DND-41 (cell line): ENCODE measurements around the gene PRICKLE3.

ENCODE experiments used
- ATAC-seq: fragments of 200-7000 bp; cut with Tn5 transposase; 3 replicates; pipeline ENCODE4 v1.9.1; 2021; ENCODE audit warnings: low read depth; ENCODE audit not compliant: insufficient read depth
- DNase-seq: peaks from one replicate; pipeline ENCODE4 v3.0.0-alpha.2; 2020
- H2AFZ ChIP-seq: 2 replicates; pipeline ENCODE4 v1.6.0; 2012; ENCODE audit warnings: low read depth, low read length
- H3K27ac ChIP-seq: 2 replicates; pipeline ENCODE4 v1.5.1; 2012; ENCODE audit warnings: low read length, inconsistent platforms
- H3K27me3 ChIP-seq: fragments of 200-600 bp; sonication (generic); 2 replicates; pipeline ENCODE4 v1.6.0; 2012; ENCODE audit warnings: low read length, mild to moderate bottlenecking, inconsistent platforms; ENCODE audit not compliant: insufficient read depth, poor library complexity
- H3K36me3 ChIP-seq: 2 replicates; pipeline ENCODE4 v1.5.1; 2012; ENCODE audit warnings: low read length, inconsistent platforms; ENCODE audit not compliant: insufficient read depth
- H3K4me1 ChIP-seq: 2 replicates; pipeline ENCODE4 v1.5.1; 2012; ENCODE audit warnings: mild to moderate bottlenecking, low read length; ENCODE audit not compliant: insufficient read depth
- H3K4me2 ChIP-seq: 2 replicates; pipeline ENCODE4 v1.6.0; 2012; ENCODE audit warnings: mild to moderate bottlenecking, moderate library complexity, low read length, inconsistent platforms; ENCODE audit not compliant: insufficient read depth
- H3K4me3 ChIP-seq, 2 experiments: fragments of 200-600 bp in 1 of 2; shearing (Covaris generic) in 1 of 2; 2 replicates each; pipeline ENCODE4 v1.5.1; 2012 to 2016; ENCODE audit warnings: inconsistent platforms in 2 of 2, low read length in 2 of 2, mild to moderate bottlenecking in 2 of 2, low read depth in 1 of 2, moderate library complexity in 1 of 2
- H3K79me2 ChIP-seq: 2 replicates; pipeline ENCODE4 v1.6.0; 2012; ENCODE audit warnings: low read length, inconsistent platforms; ENCODE audit not compliant: insufficient read depth
- H3K9ac ChIP-seq: 2 replicates; pipeline ENCODE4 v1.6.0; 2012; ENCODE audit warnings: low read depth, mild to moderate bottlenecking, inconsistent platforms, low read length, moderate library complexity
- H3K9me3 ChIP-seq: 2 replicates; pipeline ENCODE4 v1.5.1; 2012; ENCODE audit warnings: low read length, moderate library complexity, mild to moderate bottlenecking, inconsistent platforms; ENCODE audit not compliant: insufficient read depth, severe bottlenecking
- H4K20me1 ChIP-seq: 2 replicates; pipeline ENCODE4 v1.6.0; 2012; ENCODE audit warnings: low read length; ENCODE audit not compliant: insufficient read depth
- CTCF ChIP-seq: IDR thresholded peaks from 2 replicates; pipeline ENCODE4 v1.5.1; 2012; ENCODE audit warnings: borderline replicate concordance, low read length, moderate library complexity, mild to moderate bottlenecking; ENCODE audit not compliant: poor library complexity, severe bottlenecking; ENCODE audit errors: extremely low read depth
- EZH2 ChIP-seq: IDR thresholded peaks from 3 replicates; pipeline ENCODE4 v1.6.1; 2012; ENCODE audit warnings: borderline replicate concordance, low read depth, mild to moderate bottlenecking, moderate library complexity, low read length, inconsistent platforms; ENCODE audit not compliant: severe bottlenecking

PRICKLE3 gene

GRCh38 chrX:49199906-49200771 lies 14.0 kb upstream of the PRICKLE3 start, which contains the start of gene SYP:
TSS of gene SYP (minus strand) at chrX:49200193. CDS start at chrX:49200186, 7 bp downstream.
- H3K9ac ChIP-seq, result peak within 1 kb of the TSS; percentile 67
- peak; percentile 96 for ATAC-seq
- H3K27me3 ChIP-seq, result no peaks in the 10 kb centered on the region
- H4K20me1 ChIP-seq, result no peaks in the 10 kb centered on the region
- H2AFZ ChIP-seq, result peak within 1 kb of the TSS; percentile 89
- no peaks in the 10 kb centered on the region for H3K9me3 ChIP-seq
- no peak for TF ChIP-seq CTCF
- TF ChIP-seq EZH2, result no peak
- H3K79me2 ChIP-seq, result no peaks in the 10 kb centered on the region
- H3K4me3 ChIP-seq, result peak within 1 kb of the TSS; percentile 16 to 61; a peak in 3 of 4 replicates
- peak within 1 kb of the TSS; percentile 75 for H3K4me2 ChIP-seq
- peak; percentile 89 for DNase-seq
- H3K4me1 ChIP-seq, result peaks cover 19% of the 10 kb centered on the region
- peak within 1 kb of the TSS; percentile 87 for H3K27ac ChIP-seq
- no peaks in the 10 kb centered on the region for H3K36me3 ChIP-seq

GRCh38 chrX:49199315-49199595 lies 13.1 kb upstream of the PRICKLE3 start:
- no peak overlapping the region; the same call in 1 of the 2 replicates for H3K9ac ChIP-seq
- H3K9me3 ChIP-seq, result no peaks in the 10 kb centered on the region
- ATAC-seq, result no peak
- H3K27me3 ChIP-seq, result no peaks in the 10 kb centered on the region
- no peaks in the 10 kb centered on the region for H4K20me1 ChIP-seq
- peak overlapping the region; percentile 75 for H3K4me2 ChIP-seq
- peak overlapping the region in 1 of 2 experiments; percentile 58; a peak in 2 of 4 replicates for H3K4me3 ChIP-seq
- no peaks in the 10 kb centered on the region for H3K79me2 ChIP-seq
- no peak overlapping the region for H2AFZ ChIP-seq
- peaks cover 19% of the 10 kb centered on the region for H3K4me1 ChIP-seq
- H3K36me3 ChIP-seq, result no peaks in the 10 kb centered on the region
- TF ChIP-seq CTCF (no peak), EZH2 (no peak)
- H3K27ac ChIP-seq, result no peak overlapping the region
- DNase-seq, result no peak

- Histone ChIP-seq H3K79me2 (no peaks in the 10 kb centered on the region), H3K36me3 (no peaks in the 10 kb centered on the region), H3K27me3 (no peaks in the 10 kb centered on the region), H3K4me3 (no peak overlapping the region), H3K9ac (no peak overlapping the region), H3K4me1 (peaks cover 19% of the 10 kb centered on the region), H2AFZ (no peak overlapping the region), H3K27ac (no peak overlapping the region), H3K4me2 (peak overlapping the region; percentile 75; the same call in 1 of the 2 replicates), H4K20me1 (no peaks in the 10 kb centered on the region), H3K9me3 (no peaks in the 10 kb centered on the region)
- no peak for DNase-seq
- no peak for TF ChIP-seq EZH2
- no peak for TF ChIP-seq CTCF
- ATAC-seq, result no peak
Measured at GRCh38 chrX:49198540-49199314, 12.6 kb upstream of the PRICKLE3 start.
